IPS-NIHi11 (cell line): ENCODE results near the gene ZBED2.
"Not testable (repeated sequence)": the region's sequence is repeated elsewhere in the genome, so short reads cannot be mapped to it uniquely, and the experiment has no call there.

ENCODE experiments used
- DNase-seq: peaks from one replicate; pipeline ENCODE4 v3.0.0; 2012; ENCODE audit warnings: mixed read lengths, low spot score

The ZBED2 gene

GRCh38 chr3:111571282-111571681, 23.9 kb downstream of the ZBED2 start:
- DNase-seq: no peak

GRCh38 chr3:111570404-111571030, 24.6 kb downstream of the ZBED2 start:
- no peak for DNase-seq

GRCh38 chr3:111568911-111569310, 26.2 kb downstream of the ZBED2 start:
- no peak for DNase-seq

- no peak for DNase-seq
These were observed 26.8 kb downstream of the ZBED2 start for GRCh38 chr3:111568355-111568754.

GRCh38 chr3:111566844-111567243, 28.3 kb downstream of the ZBED2 start:
- DNase-seq: no peak

GRCh38 chr3:111561902-111562301, 33.2 kb downstream of the ZBED2 start:
- DNase-seq: not testable (repeated sequence)

GRCh38 chr3:111548756-111549155, 46.4 kb downstream of the ZBED2 start:
- DNase-seq: no peak

GRCh38 chr3:111548092-111548491, 47.1 kb downstream of the ZBED2 start:
- DNase-seq: no peak

- DNase-seq: no peak
These were observed 47.5 kb downstream of the ZBED2 start for GRCh38 chr3:111547631-111548030.

GRCh38 chr3:111545349-111545748, 49.8 kb downstream of the ZBED2 start:
- no peak for DNase-seq
